H1 (cell line): Measurements from ENCODE around the gene TAS2R42. TPM values are rescaled to one million over a fixed set of nuclear protein-coding genes. Genes with fewer than 3 reads are reported as not detected.

Experiments used
- CTCF ChIA-PET: fragments of 300-600 bp; sonication (Branson Sonifier 250); formaldehyde crosslinking; loops from one replicate; lab custom pipeline; 2021; ENCODE audit not compliant: partially characterized antibody; lab: Charles Lee
- POLR2A ChIA-PET: fragments of 300-600 bp; sonication (Branson Sonifier 250); formaldehyde crosslinking; loops from one replicate; lab custom pipeline; 2021; ENCODE audit warnings: inconsistent platforms; ENCODE audit not compliant: partially characterized antibody; lab: Charles Lee
- DNase-seq, 2 experiments: peaks; one replicate each; pipeline versions ENCODE4 v3.0.0 to v3.0.0-alpha.2; 2010 to 2022; ENCODE audit warnings: low spot score in 2 of 2, low read depth in 1 of 2, mixed read lengths in 1 of 2
- FAIRE-seq: peaks from 2 replicates; lab custom pipeline; 2011; peaks lifted over from hg19 to GRCh38; lab: Jason Lieb, UNC
- H2AFZ ChIP-seq: 2 replicates; pipeline ENCODE4 v1.8.1; 2012; ENCODE audit warnings: low read length, inconsistent platforms
- H2AK5ac ChIP-seq: 2 replicates; pipeline ENCODE4 v1.6.1; 2013; ENCODE audit warnings: low read depth, low read length
- H2BK120ac ChIP-seq: replicated peaks from 2 replicates; pipeline ENCODE3; 2013; ENCODE audit warnings: low read depth, low read length, inconsistent platforms
- H2BK12ac ChIP-seq: 2 replicates; pipeline ENCODE4 v1.6.1; 2013; ENCODE audit warnings: low read depth, low read length
- H2BK15ac ChIP-seq: 2 replicates; pipeline ENCODE4 v1.6.1; 2013; ENCODE audit warnings: low read length
- H2BK20ac ChIP-seq: 2 replicates; pipeline ENCODE4 v1.6.1; 2013; ENCODE audit warnings: low read length
- H2BK5ac ChIP-seq: 2 replicates; pipeline ENCODE4 v1.6.1; 2013; ENCODE audit warnings: low read depth, low read length
- H3K14ac ChIP-seq: 2 replicates; pipeline ENCODE4 v1.6.1; 2013; ENCODE audit warnings: inconsistent platforms; ENCODE audit not compliant: insufficient read length
- H3K18ac ChIP-seq: 2 replicates; pipeline ENCODE4 v1.6.1; 2013; ENCODE audit warnings: low read length; ENCODE audit errors: extremely low read depth
- H3K23ac ChIP-seq: 2 replicates; pipeline ENCODE4 v1.6.1; 2013; ENCODE audit warnings: inconsistent platforms; ENCODE audit not compliant: insufficient read length
- H3K23me2 ChIP-seq: 2 replicates; pipeline ENCODE4 v1.6.1; 2013; ENCODE audit warnings: low read depth, low read length
- H3K27ac ChIP-seq: 2 replicates; pipeline ENCODE4 v1.6.1; 2011; ENCODE audit warnings: low read depth, low read length, inconsistent platforms
- H3K27me3 ChIP-seq, 4 experiments: replicated peaks in 1 of 4; 1 replicate in 1 of 4; 2 replicates in 3 of 4; pipeline versions ENCODE4 v1.6.1 to v1.8.1; 2011 to 2013; ENCODE audit warnings: low read length in 3 of 4, mild to moderate bottlenecking in 3 of 4, inconsistent platforms in 2 of 4, mixed read lengths in 2 of 4, moderate library complexity in 1 of 4; ENCODE audit not compliant: control insufficient read depth in 3 of 4, insufficient read depth in 3 of 4; ENCODE audit errors: extremely low read depth in 1 of 4
- H3K36me3 ChIP-seq, 4 experiments: 2 replicates each; pipeline versions ENCODE4 v1.6.1 to v1.8.1; 2011 to 2013; ENCODE audit warnings: mild to moderate bottlenecking in 4 of 4, low read length in 3 of 4, moderate library complexity in 2 of 4, control low read depth in 1 of 4, inconsistent platforms in 1 of 4; ENCODE audit not compliant: insufficient read depth in 4 of 4, control insufficient read depth in 2 of 4
- H3K4ac ChIP-seq: replicated peaks from 2 replicates; pipeline ENCODE3; 2013; ENCODE audit warnings: low read length, low read depth, mixed read lengths, inconsistent platforms; ENCODE audit not compliant: insufficient read length
- H3K4me1 ChIP-seq, 4 experiments: replicated peaks in 1 of 4; 1 replicate in 1 of 4; 2 replicates in 3 of 4; pipeline versions ENCODE4 v1.6.1 to v1.8.1; 2011 to 2013; ENCODE audit warnings: low read length in 3 of 4, inconsistent platforms in 2 of 4, mixed read lengths in 1 of 4; ENCODE audit not compliant: insufficient read depth in 4 of 4, control insufficient read depth in 3 of 4
- H3K4me2 ChIP-seq, 2 experiments: 2 replicates each; pipeline versions ENCODE4 v1.6.1 to v1.8.1; 2011 to 2013; ENCODE audit warnings: low read depth in 2 of 2, low read length in 2 of 2, control low read depth in 1 of 2, inconsistent platforms in 1 of 2, mild to moderate bottlenecking in 1 of 2; ENCODE audit not compliant: insufficient read depth in 1 of 2
- H3K4me3 ChIP-seq, 4 experiments: fragments of 200-600, 300-600 bp in 1 of 4; sonication (generic), shearing (Covaris generic), sonication (Bioruptor Twin) in 1 of 4; 2 replicates each; pipeline versions ENCODE4 v1.5.1 to v1.8.1; 2011 to 2016; ENCODE audit warnings: low read length in 4 of 4, low read depth in 3 of 4, control low read depth in 2 of 4, inconsistent platforms in 2 of 4, mild to moderate bottlenecking in 2 of 4, mixed read lengths in 1 of 4, moderate library complexity in 1 of 4; ENCODE audit not compliant: insufficient read depth in 2 of 4; ENCODE audit errors: extremely low read depth in 1 of 4
- H3K56ac ChIP-seq: replicated peaks from 2 replicates; pipeline ENCODE3; 2013; ENCODE audit warnings: low read depth, mild to moderate bottlenecking, mixed read lengths, low read length, inconsistent platforms; ENCODE audit not compliant: insufficient read length
- H3K79me1 ChIP-seq: 2 replicates; pipeline ENCODE4 v1.6.1; 2013; ENCODE audit warnings: low read depth, low read length, control low read depth
- H3K79me2 ChIP-seq, 2 experiments: 2 replicates each; pipeline versions ENCODE4 v1.6.1 to v1.8.1; 2012 to 2013; ENCODE audit warnings: low read length in 2 of 2, mild to moderate bottlenecking in 2 of 2, inconsistent platforms in 1 of 2; ENCODE audit not compliant: insufficient read depth in 2 of 2, control insufficient read depth in 1 of 2
- H3K9ac ChIP-seq, 4 experiments: replicated peaks in 1 of 4; 1 replicate in 1 of 4; 2 replicates in 3 of 4; pipeline versions ENCODE4 v1.6.1 to v1.8.1; 2011 to 2013; ENCODE audit warnings: low read depth in 3 of 4, low read length in 3 of 4, control low read depth in 2 of 4, mild to moderate bottlenecking in 2 of 4, moderate library complexity in 2 of 4, inconsistent platforms in 1 of 4; ENCODE audit errors: extremely low read depth in 1 of 4
- H3K9me3 ChIP-seq, 2 experiments: 2 replicates each; pipeline versions ENCODE4 v1.6.1 to v1.8.1; 2012 to 2013; ENCODE audit warnings: mild to moderate bottlenecking in 2 of 2, moderate library complexity in 2 of 2, control low read depth in 1 of 2, inconsistent platforms in 1 of 2, low read depth in 1 of 2, low read length in 1 of 2, mixed read lengths in 1 of 2; ENCODE audit not compliant: insufficient read depth in 2 of 2
- H4K20me1 ChIP-seq, 2 experiments: replicated peaks in 1 of 2; 2 replicates each; pipeline versions ENCODE3 to v1.8.1; 2011 to 2013; ENCODE audit warnings: inconsistent platforms in 2 of 2, low read length in 2 of 2, mild to moderate bottlenecking in 1 of 2; ENCODE audit not compliant: insufficient read depth in 2 of 2, control insufficient read depth in 1 of 2
- H4K5ac ChIP-seq: 2 replicates; pipeline ENCODE4 v1.6.1; 2013; ENCODE audit warnings: low read length, low read depth, mixed read lengths, inconsistent platforms; ENCODE audit not compliant: insufficient read length
- H4K8ac ChIP-seq: 2 replicates; pipeline ENCODE4 v1.8.0; 2013; ENCODE audit warnings: mild to moderate bottlenecking, moderate library complexity, low read length, inconsistent platforms; ENCODE audit not compliant: insufficient read depth; ENCODE audit errors: extremely low read depth
- H4K91ac ChIP-seq: replicated peaks from 2 replicates; pipeline ENCODE3; 2013; ENCODE audit warnings: low read length, mixed read lengths, inconsistent platforms; ENCODE audit not compliant: insufficient read length
- EGR1 ChIP-seq: IDR thresholded peaks from 2 replicates; pipeline ENCODE4 v1.6.1; 2011; ENCODE audit warnings: low read depth, low read length, borderline replicate concordance
- EP300 ChIP-seq, 2 experiments: IDR thresholded peaks; 1 replicate in 1 of 2; 2 replicates in 1 of 2; pipeline ENCODE4 v1.6.1; 2011 to 2012; ENCODE audit warnings: low read depth in 2 of 2, low read length in 2 of 2, mild to moderate bottlenecking in 2 of 2, borderline replicate concordance in 1 of 2, inconsistent platforms in 1 of 2, moderate library complexity in 1 of 2
- HDAC6 ChIP-seq: IDR thresholded peaks from one replicate; pipeline ENCODE4 v1.7.1; 2012; ENCODE audit warnings: low read depth, mild to moderate bottlenecking, inconsistent platforms, low read length, moderate library complexity
- MAFK ChIP-seq: IDR thresholded peaks from 2 replicates; pipeline ENCODE4 v1.6.1; 2012; ENCODE audit warnings: low read depth, mild to moderate bottlenecking, improper control_type of control experiment, low read length
- MAX ChIP-seq: IDR thresholded peaks from 2 replicates; pipeline ENCODE4 v1.6.1; 2012; ENCODE audit warnings: inconsistent platforms
- NANOG ChIP-seq: IDR thresholded peaks from 2 replicates; pipeline ENCODE4 v1.6.1; 2011; ENCODE audit warnings: low read length, low read depth, mild to moderate bottlenecking, inconsistent platforms; ENCODE audit not compliant: insufficient read depth, poor library complexity, severe bottlenecking
- RBBP5 ChIP-seq: IDR thresholded peaks from 2 replicates; pipeline ENCODE4 v1.7.1; 2012; ENCODE audit warnings: low read depth, mild to moderate bottlenecking, inconsistent platforms, low read length, moderate library complexity, borderline replicate concordance
- RNF2 ChIP-seq: fragments of 200-900, 300-1000 bp; sonication (generic); IDR thresholded peaks from 2 replicates; pipeline ENCODE4 v1.7.1; 2016; ENCODE audit warnings: borderline replicate concordance, low read depth, mild to moderate bottlenecking, antibody characterized with exemption, low read length; ENCODE audit not compliant: poor library complexity, severe bottlenecking; ENCODE audit errors: missing control alignments
- SIN3A ChIP-seq, 2 experiments: IDR thresholded peaks in 1 of 2; conservative IDR thresholded peaks in 1 of 2; 2 replicates each; pipeline ENCODE4 v1.6.1; 2011 to 2012; ENCODE audit warnings: low read length in 2 of 2, improper control_type of control experiment in 1 of 2, low read depth in 1 of 2, mild to moderate bottlenecking in 1 of 2
- SIRT6 ChIP-seq: IDR thresholded peaks from one replicate; pipeline ENCODE4 v1.7.1; 2012; ENCODE audit warnings: low read length, inconsistent platforms
- ZNF274 ChIP-seq: IDR thresholded peaks from 2 replicates; pipeline ENCODE4 v1.7.0; 2012; ENCODE audit warnings: low read length, borderline replicate concordance; ENCODE audit errors: extremely low read depth
- WGBS, 2 experiments: shearing (Covaris generic) in 1 of 2; methylation state at CpG; one replicate each; pipeline versions ENCODE4 v1.1.6 to v1.1.7; 2013 to 2015; ENCODE audit warnings: low lambda C conversion rate in 2 of 2, mixed read lengths in 2 of 2, inconsistent platforms in 1 of 2, low coverage in 1 of 2, missing lambda C conversion rate in 1 of 2; ENCODE audit not compliant: insufficient replicate concordance in 2 of 2, insufficient coverage in 1 of 2, insufficient read length in 1 of 2; ENCODE audit errors: extremely low coverage in 1 of 2, missing lambda C conversion rate in 1 of 2; 5-methylcytosine and 5-hydroxymethylcytosine counted together
- polyA plus RNA-seq, 7 experiments: library from polyadenylated mRNA; depleted of rRNA in 3 of 7; stranded (reverse) in 5 of 7; unstranded in 2 of 7; fragments of >200 nt in 5 of 7; fragments of 200-250 nt in 2 of 7; gene quantifications; 1 replicate in 5 of 7; 2 replicates in 1 of 7; 4 replicates in 1 of 7; pipeline versions ENCODE4 v1.2.1 to v1.2.3, GENCODE V29; 2011 to 2013; ENCODE audit warnings: missing spikeins in 2 of 7, mixed read lengths in 2 of 7
- total RNA-seq: library from RNA; stranded (reverse); fragmentation: NEBNext Ultra II Directional; extraction: Animal tissue kit (Norgen Biotek cat#: 25700); gene quantifications from 2 replicates; pipeline ENCODE4 v1.2.1, GENCODE V29; 2021
- TF ChIP-seq, protein P1 (sequence below): IDR thresholded peaks from 2 replicates; pipeline ENCODE4 v1.6.1; 2011; ENCODE audit warnings: low read depth, mild to moderate bottlenecking, low read length; ENCODE audit not compliant: insufficient read depth

Gene TAS2R42
- total and polyA plus RNA-seq, 2 of the 8 experiments (the other 6 are each of a cell fraction or from before 2014, with no cell fraction given): not detected

DNA sequence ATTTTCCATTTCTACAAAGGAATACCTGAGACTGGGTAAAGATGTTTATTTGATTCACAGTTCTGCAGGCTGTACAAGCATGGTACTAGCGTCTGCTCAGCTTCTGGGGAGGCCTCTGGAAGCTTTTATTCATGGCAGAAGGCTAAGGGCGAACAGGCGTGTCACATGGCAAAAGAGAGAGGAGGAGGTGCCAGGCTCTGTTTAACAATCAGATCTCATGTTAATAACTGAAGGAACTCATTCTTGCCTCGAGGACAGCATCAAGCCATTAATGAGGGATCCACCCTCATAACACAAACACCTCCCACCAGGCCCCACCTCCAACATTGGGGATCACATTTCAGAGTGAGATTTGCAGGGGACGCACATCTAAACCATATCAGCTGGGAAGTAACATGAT is 46.8 kb upstream of the TAS2R42 start:
- Histone ChIP-seq H3K23ac (no peak overlapping the region), H2BK5ac (no peak overlapping the region), H3K23me2 (no peaks in the 10 kb centered on the region), H3K4ac (no peak overlapping the region), H3K4me1 (no peaks in the 10 kb centered on the region), H3K4me2 (no peak overlapping the region), H4K20me1 (no peaks in the 10 kb centered on the region), H3K18ac (no peak overlapping the region), H3K27me3 (no peaks in the 10 kb centered on the region), H2AFZ (no peak overlapping the region), H3K79me2 (no peaks in the 10 kb centered on the region), H2BK120ac (no peak overlapping the region), H4K91ac (no peak overlapping the region), H2BK20ac (no peak overlapping the region), H2BK12ac (no peak overlapping the region), H2BK15ac (no peak overlapping the region), H3K14ac (no peak overlapping the region), H3K36me3 (no peaks in the 10 kb centered on the region), H3K56ac (no peak overlapping the region), H3K4me3 (no peak overlapping the region), H3K9me3 (no peaks in the 10 kb centered on the region), H2AK5ac (no peak overlapping the region), H4K5ac (no peak overlapping the region), H4K8ac (no peak overlapping the region), H3K79me1 (no peaks in the 10 kb centered on the region), H3K27ac (no peak overlapping the region), H3K9ac (no peak overlapping the region)
- CTCF ChIA-PET: interaction anchor here (0.6 to 10.9 kb wide), 3 partner anchors 26 to 252 kb away, joined by 3 to 230 read pairs (median 4); no protein-coding TSS in a partner anchor
- POLR2A ChIA-PET: interaction anchor here (1.4 kb wide), 1 partner anchor 63 kb away, joined by 3 read pairs; the partner anchor contains the start of gene SMIM10L1
- DNase-seq: no peak
- no peak for FAIRE-seq
- 78% methylated on average over 5 of the region's 5 CpGs; no CpG with 5 or more reads in 1 of the 2 experiments for WGBS, 2 experiments
- TF ChIP-seq EGR1 (no peak), SIRT6 (no peak), HDAC6 (no peak), RBBP5 (no peak), EP300 (IDR thresholded peaks at IDR 0.05; ENCODE audit: borderline replicate concordance in 1 of 2, low read depth in 2 of 2, low read length in 2 of 2) (no peak), NANOG (no peak), MAX (no peak), ZNF274 (no peak), SIN3A (conservative IDR thresholded peaks at IDR 0.05 in 1 of 2, IDR thresholded peaks at IDR 0.05 in 1 of 2; ENCODE audit: low read depth in 1 of 2, low read length in 2 of 2) (no peak), MAFK (no peak), RNF2 (no peak)
- TF ChIP-seq, protein P1, sequence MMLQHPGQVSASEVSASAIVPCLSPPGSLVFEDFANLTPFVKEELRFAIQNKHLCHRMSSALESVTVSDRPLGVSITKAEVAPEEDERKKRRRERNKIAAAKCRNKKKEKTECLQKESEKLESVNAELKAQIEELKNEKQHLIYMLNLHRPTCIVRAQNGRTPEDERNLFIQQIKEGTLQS: no peak
